Raji (cell line): Measurements from ENCODE around the gene KLF16.
A peak's percentile ranks its signal among the peaks of the same experiment; 100 is the strongest.

Source experiments
- POLR2A ChIP-seq: IDR thresholded peaks from 2 replicates; pipeline ENCODE4 v1.6.1; 2011; ENCODE audit warnings: low read depth, low read length, control low read depth; ENCODE audit not compliant: insufficient read depth

KLF16 gene

DNA sequence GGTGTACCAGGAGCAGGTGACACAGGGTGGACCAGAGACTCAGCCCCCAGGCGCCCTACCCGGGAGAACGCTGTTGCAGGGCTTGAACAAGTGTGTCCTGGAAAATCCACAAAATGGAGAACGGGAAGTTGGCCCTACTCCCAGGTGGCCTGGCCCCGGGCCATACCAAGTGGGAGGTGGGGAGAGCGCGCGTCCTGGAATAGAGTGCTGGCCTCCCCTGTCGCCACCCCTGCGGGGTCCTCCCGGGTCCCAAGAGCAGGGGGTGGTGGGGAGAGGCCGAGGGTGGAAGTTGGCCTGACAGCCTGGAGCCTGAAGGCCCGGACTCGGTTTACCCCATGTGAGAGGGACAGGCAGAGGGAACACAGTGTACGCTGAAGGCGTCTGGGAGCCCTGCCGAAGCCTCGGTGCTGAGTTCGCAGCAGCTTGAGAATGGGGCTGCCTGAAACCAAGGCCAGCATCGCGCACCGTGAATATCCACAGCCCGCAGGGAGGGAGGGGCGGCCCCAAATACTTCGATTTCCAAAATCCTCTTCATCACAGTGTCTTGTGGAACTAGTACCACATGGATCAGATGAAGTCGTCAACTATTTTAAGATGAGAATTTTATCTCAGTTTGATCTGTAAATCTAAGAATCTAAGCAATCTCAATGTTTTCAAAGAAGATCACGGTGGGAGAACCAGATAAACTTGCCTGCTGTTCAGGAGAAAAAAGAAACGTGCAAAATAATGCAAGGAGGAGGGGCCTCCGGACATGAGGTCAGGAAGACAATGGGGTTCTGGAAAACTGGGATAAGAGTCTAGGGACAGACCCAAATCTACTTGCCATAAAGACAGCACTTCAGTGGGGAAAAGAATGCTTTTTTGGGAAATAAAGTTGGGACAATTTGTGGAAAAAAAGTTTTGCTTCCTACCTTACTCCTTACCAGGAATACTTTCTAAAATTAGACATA lies 10.4 kb upstream of the KLF16 start:
- no peak for TF ChIP-seq POLR2A

GRCh38 chr19:1872807-1873523 lies 9.6 kb upstream of the KLF16 start:
- no peak for TF ChIP-seq POLR2A

- TF ChIP-seq POLR2A: no peak
These were observed 8.3 kb upstream of the KLF16 start for GRCh38 chr19:1871630-1872029.

DNA sequence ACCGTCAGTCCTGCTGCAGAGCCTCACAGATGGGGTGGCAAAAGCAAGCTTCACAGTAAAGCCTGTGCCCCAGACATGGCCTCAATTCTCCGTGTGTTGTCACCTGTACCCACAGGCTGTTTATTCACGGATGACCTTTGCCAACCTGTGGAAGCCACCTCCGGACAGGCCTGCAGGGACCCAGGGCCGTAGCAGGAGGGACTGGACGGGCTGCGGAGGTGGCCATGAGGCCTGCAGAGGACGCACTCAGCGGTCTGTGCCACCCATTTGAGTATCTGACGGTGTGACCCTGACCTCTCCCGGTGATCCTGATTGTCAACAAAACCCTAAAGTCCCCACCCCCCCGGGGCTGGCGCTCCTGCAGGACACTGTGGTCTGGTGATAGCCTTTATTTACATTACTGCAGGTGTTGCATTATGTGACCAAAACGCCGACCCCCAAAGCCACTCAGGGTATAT lies 7.8 kb upstream of the KLF16 start:
- TF ChIP-seq POLR2A: no peak

GRCh38 chr19:1868971-1869370 lies 5.6 kb upstream of the KLF16 start:
- no peak for TF ChIP-seq POLR2A

- TF ChIP-seq POLR2A: no peak
These were observed 4.0 kb upstream of the KLF16 start for GRCh38 chr19:1867349-1867724.

DNA sequence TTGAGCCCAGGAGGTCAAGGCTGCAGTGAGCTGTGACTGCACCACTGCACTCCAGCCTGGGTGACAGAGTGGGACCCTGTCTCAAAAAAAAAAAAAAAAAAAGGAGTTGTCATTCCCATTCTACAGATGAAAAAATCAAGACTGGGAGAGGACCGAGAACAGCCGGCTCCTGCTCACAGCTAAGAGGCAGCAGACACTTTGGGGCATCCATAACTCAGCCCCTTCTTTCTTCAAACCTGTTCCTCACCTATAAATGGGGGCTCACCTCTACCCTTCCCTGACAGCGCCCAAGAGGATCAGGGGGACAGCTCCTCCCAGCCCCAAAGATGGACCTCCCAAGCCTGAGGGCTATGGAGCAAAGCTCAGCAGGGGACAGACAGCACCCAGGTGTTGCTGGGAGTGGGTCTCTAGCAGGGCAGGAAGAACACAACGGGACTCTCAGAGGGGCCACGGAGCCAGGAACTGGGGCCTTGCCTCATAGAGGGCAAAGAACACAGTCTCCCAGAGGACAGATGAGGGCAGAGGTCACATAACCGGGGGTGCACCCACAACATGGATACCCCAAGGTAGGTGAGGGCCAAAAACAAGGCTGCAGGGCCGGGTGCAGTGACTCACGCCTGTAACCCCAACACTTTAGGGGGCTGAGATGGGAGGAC lies 3.4 kb upstream of the KLF16 start:
- no peak for TF ChIP-seq POLR2A

GRCh38 chr19:1865172-1866010 lies 2.0 kb upstream of the KLF16 start:
- TF ChIP-seq POLR2A: no peak

DNA sequence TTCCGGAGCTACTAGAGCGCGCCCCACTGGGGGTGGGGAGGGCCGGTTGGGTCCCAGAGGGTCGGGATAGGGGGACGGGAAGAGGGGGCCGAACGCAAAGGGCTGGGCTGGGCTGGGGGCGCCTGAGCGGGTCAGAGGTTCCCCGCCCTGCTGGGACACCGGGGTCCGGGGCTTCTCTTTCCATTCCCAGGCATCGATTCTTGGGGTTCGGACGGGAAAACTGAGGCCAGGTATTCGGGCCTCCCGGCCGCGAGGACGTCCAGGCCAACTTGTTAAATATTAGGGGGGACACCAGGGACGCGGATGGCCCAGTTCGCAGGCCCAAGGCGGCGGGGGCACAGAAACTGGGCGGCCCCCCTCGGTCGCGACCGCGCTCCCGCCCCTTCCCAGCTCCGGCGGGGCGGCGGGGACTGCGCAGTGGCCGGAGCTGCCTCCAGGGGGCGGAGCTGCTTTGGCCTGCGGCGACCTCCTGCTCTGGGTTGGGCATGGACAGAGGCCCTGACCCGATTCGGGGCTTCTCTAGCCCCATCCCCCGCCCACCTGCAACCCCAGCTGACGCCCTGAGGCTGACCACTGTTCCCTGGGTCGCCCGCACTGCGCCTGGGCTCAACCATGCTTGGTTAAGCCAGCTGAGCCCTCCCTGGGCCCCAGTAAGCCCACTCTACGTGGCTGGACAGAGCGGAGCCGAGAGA lies 1.2 kb upstream of the KLF16 start:
- peak; percentile 28; the same call in 1 of the 2 replicates for TF ChIP-seq POLR2A

DNA sequence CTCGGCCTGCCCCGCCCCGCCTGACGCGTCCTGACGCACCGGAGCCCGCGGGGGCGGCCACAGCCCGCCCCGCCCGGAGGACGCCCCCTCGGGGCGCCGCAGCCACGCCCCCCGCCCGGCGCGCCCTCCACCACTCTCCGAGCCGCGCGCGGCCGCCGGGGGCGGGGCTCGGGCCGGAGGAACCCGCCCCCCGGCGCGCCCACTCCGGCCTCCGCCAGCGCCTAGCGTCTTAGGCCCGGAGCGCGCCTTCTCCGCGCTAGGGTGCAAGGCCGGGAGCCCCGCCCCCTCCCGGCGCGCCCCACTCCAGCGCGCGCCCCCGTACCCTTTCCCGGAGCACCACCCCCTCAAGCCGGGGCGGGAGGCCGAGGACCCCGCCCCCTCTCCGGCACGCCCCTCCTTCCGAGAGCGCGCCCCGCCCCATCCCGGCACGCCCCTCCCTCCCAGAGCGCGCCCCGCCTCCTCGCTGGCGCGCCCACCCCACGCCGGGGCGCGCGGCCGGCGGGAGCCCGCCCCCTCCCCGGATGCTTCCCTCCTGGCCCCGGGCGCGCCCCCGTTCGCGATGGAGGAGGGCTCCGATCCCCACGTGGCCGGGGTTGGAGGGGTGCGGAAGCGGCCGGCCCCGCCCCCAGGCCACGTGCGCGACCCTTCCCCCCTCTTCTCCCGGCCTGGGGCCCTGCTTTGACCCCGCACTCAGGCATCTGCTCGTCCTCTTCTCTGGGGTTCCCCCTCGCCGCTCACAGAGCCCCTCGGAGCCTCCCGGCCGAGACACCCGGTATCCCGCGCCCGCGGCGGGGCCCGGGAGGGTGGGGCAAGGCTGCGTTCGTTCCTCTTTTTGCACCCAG lies 480 bp upstream of the KLF16 start:
- no peak; the same call in 1 of the 2 replicates for TF ChIP-seq POLR2A

- TF ChIP-seq POLR2A: peak; percentile 10; the same call in 1 of the 2 replicates
These were observed 703 bp downstream of the KLF16 start for GRCh38 chr19:1862424-1863327.

GRCh38 chr19:1862068-1862423 lies 1.3 kb downstream of the KLF16 start:
- TF ChIP-seq POLR2A: no peak

DNA sequence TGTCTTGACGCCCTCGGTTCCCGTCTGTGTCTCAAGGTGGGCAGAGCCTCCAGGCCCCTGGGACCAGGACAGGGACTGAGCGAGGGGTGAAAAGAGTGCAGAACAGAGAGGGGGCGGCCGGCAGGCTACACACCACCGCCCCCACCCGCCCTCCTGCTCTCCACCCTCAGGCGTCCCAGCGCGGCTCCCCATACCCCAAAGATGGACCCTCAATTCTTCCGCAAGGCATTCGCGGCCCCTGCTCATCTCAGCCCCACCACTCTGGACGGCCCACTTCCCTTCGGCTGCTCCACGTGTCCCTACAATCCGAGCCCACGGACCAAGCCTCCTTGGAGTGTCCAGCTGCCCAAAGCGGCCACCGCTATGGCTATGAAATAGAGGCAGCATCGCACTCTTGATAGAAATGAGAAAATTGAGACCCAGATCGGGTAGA lies 1.8 kb downstream of the KLF16 start:
- no peak for TF ChIP-seq POLR2A
